ENCODE results near the gene ARPC5. TPM values are rescaled to one million over a fixed set of nuclear protein-coding genes. Genes with fewer than 3 reads are reported as not detected.
"Not testable (repeated sequence)": the region's sequence is repeated elsewhere in the genome, so short reads cannot be mapped to it uniquely, and the experiment has no call there.

Gene ARPC5
- polyA plus RNA-seq, 3 donors = 142 to 163 (median 162) TPM

- DNase-seq (ENCODE audit: extremely low read depth in 1 of 11, low read depth in 9 of 11, low spot score in 4 of 11) = no peak
Measured at GRCh38 chr1:183628537-183628936, 7.0 kb downstream of the ARPC5 start.

GRCh38 chr1:183626236-183626635 lies 9.3 kb downstream of the ARPC5 start:
- not testable (repeated sequence) for DNase-seq (ENCODE audit: extremely low read depth in 1 of 11, low read depth in 9 of 11, low spot score in 4 of 11)

GRCh38 chr1:183622884-183623785 lies 12.4 kb downstream of the ARPC5 start:
- peak in 7 of 11 donors; percentile 46 to 70 (median 56) for DNase-seq (ENCODE audit: extremely low read depth in 1 of 11, low read depth in 9 of 11, low spot score in 4 of 11)

- no peak for DNase-seq (ENCODE audit: extremely low read depth in 1 of 11, low read depth in 9 of 11, low spot score in 4 of 11)
Measured at GRCh38 chr1:183622013-183622412, 13.6 kb downstream of the ARPC5 start.

- DNase-seq (ENCODE audit: extremely low read depth in 1 of 11, low read depth in 9 of 11, low spot score in 4 of 11) = no peak
Measured at GRCh38 chr1:183620311-183620710, 15.3 kb downstream of the ARPC5 start.

- DNase-seq (ENCODE audit: extremely low read depth in 1 of 11, low read depth in 9 of 11, low spot score in 4 of 11) = no peak
Measured at GRCh38 chr1:183619781-183620180, 15.8 kb downstream of the ARPC5 start.

- DNase-seq (ENCODE audit: extremely low read depth in 1 of 11, low read depth in 9 of 11, low spot score in 4 of 11) = not testable (repeated sequence)
Measured at GRCh38 chr1:183618202-183618601, 17.4 kb downstream of the ARPC5 start.

GRCh38 chr1:183612975-183613374 lies 22.6 kb downstream of the ARPC5 start:
- not testable (repeated sequence) for DNase-seq (ENCODE audit: extremely low read depth in 1 of 11, low read depth in 9 of 11, low spot score in 4 of 11)

- no peak for DNase-seq (ENCODE audit: extremely low read depth in 1 of 11, low read depth in 9 of 11, low spot score in 4 of 11)
Measured at GRCh38 chr1:183612407-183612806, 23.2 kb downstream of the ARPC5 start.

GRCh38 chr1:183611021-183611420 lies 24.6 kb downstream of the ARPC5 start:
- no peak for DNase-seq (ENCODE audit: extremely low read depth in 1 of 11, low read depth in 9 of 11, low spot score in 4 of 11)

- no peak for DNase-seq (ENCODE audit: extremely low read depth in 1 of 11, low read depth in 9 of 11, low spot score in 4 of 11)
Measured at GRCh38 chr1:183609759-183610452, 25.7 kb downstream of the ARPC5 start.

- DNase-seq (ENCODE audit: extremely low read depth in 1 of 11, low read depth in 9 of 11, low spot score in 4 of 11) = no peak
Measured at GRCh38 chr1:183609313-183609712, 26.3 kb downstream of the ARPC5 start.

- DNase-seq (ENCODE audit: extremely low read depth in 1 of 11, low read depth in 9 of 11, low spot score in 4 of 11) = no peak
Measured at GRCh38 chr1:183607322-183607980, 28.1 kb downstream of the ARPC5 start.

GRCh38 chr1:183605904-183606303 lies 29.7 kb downstream of the ARPC5 start:
- no peak for DNase-seq (ENCODE audit: extremely low read depth in 1 of 11, low read depth in 9 of 11, low spot score in 4 of 11)

- DNase-seq (ENCODE audit: extremely low read depth in 1 of 11, low read depth in 9 of 11, low spot score in 4 of 11) = no peak
Measured at GRCh38 chr1:183604815-183605214, 30.8 kb downstream of the ARPC5 start.

- no peak for DNase-seq (ENCODE audit: extremely low read depth in 1 of 11, low read depth in 9 of 11, low spot score in 4 of 11)
Measured at GRCh38 chr1:183604038-183604808, 31.4 kb downstream of the ARPC5 start.

GRCh38 chr1:183602510-183602909 lies 33.1 kb downstream of the ARPC5 start:
- DNase-seq (ENCODE audit: extremely low read depth in 1 of 11, low read depth in 9 of 11, low spot score in 4 of 11) = no peak

- DNase-seq (ENCODE audit: extremely low read depth in 1 of 11, low read depth in 9 of 11, low spot score in 4 of 11) = no peak
Measured at GRCh38 chr1:183600634-183601033, 34.9 kb downstream of the ARPC5 start.

- no peak for DNase-seq (ENCODE audit: extremely low read depth in 1 of 11, low read depth in 9 of 11, low spot score in 4 of 11)
Measured at GRCh38 chr1:183600136-183600535, 35.4 kb downstream of the ARPC5 start.
